ENCODE results near the gene ITIH3.

GRCh38 chr3:52845157-52845556 is 50.6 kb downstream of the ITIH3 start:
- no peak for TF ChIP-seq CTCF (IDR thresholded peaks at IDR 0.05)
- TF ChIP-seq POLR2A (IDR thresholded peaks at IDR 0.05): peak; percentile 79
